HT1080 (cell line): Measurements from ENCODE around the gene IL22RA2. TPM values are rescaled to one million over a fixed set of nuclear protein-coding genes. Genes with fewer than 3 reads are reported as not detected.
"Not testable (repeated sequence)": the region's sequence is repeated elsewhere in the genome, so short reads cannot be mapped to it uniquely, and the experiment has no call there.

Experiments used
- DNase-seq: peaks from one replicate; pipeline ENCODE4 v3.0.0-alpha.2; 2015; ENCODE audit warnings: low read depth
- polyA plus RNA-seq, 2 experiments: library from polyadenylated mRNA; depleted of rRNA; stranded (reverse); fragments of >200 nt; gene quantifications; 2 replicates each; pipeline ENCODE4 v1.2.3, GENCODE V29; 2015
- total RNA-seq: library from RNA; depleted of rRNA; stranded (reverse); fragments of >200 nt; shearing (Covaris generic); gene quantifications from 2 replicates; pipeline ENCODE4 v1.2.3, GENCODE V29; 2014; rRNA removed

Gene IL22RA2, protein sequence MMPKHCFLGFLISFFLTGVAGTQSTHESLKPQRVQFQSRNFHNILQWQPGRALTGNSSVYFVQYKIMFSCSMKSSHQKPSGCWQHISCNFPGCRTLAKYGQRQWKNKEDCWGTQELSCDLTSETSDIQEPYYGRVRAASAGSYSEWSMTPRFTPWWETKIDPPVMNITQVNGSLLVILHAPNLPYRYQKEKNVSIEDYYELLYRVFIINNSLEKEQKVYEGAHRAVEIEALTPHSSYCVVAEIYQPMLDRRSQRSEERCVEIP
- total RNA-seq: not detected in 2 replicates
- not detected in 2 replicates for polyA plus RNA-seq (2015; cell fraction: cytosol; rRNA removed)
- not detected in 2 replicates for polyA plus RNA-seq (2015; cell fraction: nucleus; rRNA removed)

DNA sequence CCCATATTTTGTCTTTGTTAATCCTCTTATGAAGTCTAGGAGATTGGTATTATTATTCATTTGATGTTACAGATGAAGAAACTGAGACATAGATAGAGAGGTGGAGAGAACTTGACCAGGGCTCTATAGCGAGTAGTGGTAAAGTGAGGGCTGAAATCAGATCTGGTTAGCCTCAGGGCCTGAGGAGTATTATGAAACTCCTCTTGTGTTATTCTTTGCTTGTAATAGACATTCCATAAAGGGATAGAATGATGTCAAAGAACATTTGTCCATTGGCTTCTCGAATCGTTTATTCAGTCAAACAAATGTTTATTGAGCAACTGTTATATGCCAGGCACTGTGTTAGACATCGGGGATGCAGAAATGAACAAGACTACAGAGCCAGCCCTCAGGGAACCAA, at the start of gene IL22RA2:
Gene IL22RA2, minus strand, starts transcription at position 144 of the 400 bp plus-strand sequence. CDS start 11,895 bp downstream, outside the sequence.
- DNase-seq: no peak

DNA sequence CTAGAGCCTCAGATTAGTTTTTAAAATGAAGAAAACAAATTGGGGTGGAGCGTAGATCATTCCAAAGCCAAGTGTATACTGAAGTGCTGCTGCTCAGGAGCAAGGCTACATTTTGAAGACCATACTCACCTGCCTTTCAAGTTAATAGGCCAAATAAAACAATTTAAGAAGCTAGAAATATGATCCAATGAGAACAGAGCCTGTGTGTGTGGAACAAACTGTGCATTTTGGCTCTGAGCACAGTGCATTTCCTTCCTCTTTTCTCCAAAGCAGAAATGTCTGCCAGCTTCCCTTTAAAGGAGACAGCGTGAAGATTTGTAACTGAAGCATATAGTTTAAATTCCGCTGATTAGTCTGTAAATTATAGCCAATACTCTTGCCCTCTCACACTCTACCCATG, 48.9 kb upstream of the IL22RA2 start:
- DNase-seq: no peak

DNA sequence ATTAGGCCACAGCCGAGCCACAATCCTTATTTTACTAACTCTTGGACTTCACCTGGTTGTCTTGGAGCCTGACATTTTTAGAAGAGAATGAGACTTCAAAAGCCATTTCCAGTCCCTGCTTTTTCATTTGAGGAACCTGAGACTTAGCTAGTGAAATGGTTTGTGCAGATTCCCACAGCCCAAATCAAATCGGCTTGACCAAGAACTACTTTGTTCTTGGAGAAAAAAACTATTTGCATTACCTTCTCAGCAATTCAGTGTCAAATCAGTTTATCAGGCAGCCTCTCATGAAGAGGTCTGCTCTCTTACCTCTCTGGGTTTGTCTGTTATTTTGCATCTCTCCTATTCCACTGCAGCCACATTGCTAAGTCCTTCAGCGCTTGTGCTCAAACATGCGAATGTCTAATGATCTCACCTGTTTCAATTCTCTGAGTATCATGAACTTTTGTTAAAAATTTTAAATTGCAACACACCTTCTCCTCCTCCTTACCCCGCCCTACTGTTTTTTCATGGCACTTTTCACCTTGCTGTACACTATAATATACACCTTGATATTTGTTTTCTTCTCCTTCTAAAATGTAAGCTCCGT, 46.3 kb upstream of the IL22RA2 start:
- no peak for DNase-seq

DNA sequence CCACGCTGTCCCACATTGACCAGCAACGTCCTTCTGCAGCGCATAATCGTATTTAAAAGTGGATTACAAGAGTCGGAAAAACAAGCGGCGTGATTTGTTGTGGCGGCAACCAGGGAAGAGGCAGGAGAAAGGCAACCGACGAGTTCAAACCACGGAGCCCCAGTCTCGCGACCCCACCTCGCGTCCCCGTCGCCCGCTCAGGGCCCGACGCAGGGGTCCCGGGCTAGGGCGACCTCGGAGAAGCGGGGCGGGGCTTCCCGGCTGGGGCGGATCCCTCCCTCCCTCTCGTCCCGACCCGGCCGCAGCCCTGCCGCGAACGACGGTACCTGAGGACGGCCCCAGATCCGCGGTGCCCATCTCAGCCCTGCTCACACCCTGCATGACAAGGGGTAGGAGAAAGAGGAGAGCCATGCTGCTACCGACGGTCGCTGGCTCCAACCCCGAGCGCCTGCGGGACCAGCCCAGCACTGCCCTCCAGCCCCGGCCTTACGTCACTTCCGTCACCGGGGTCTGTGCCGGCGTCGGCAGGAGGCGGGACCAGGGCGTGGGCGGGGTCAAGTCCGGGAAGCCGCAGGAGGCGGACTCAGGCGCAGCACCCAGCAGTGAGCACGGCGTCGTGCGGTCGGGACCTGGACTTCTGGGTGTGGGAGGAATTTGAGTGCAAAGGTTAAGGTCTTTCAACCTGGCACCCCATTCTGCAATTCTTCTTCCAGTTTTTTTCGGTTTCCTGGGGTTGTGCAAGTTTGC, 45.6 kb upstream of the IL22RA2 start, which contains the start of gene IFNGR1:
Gene IFNGR1, minus strand, starts transcription at position 469 of the 747 bp plus-strand sequence. Its CDS starts 58 bp downstream, at position 411.
- peak; percentile 90 for DNase-seq

GRCh38 chr6:137218473-137218916, 45.1 kb upstream of the IL22RA2 start:
- DNase-seq: peak; percentile 26

DNA sequence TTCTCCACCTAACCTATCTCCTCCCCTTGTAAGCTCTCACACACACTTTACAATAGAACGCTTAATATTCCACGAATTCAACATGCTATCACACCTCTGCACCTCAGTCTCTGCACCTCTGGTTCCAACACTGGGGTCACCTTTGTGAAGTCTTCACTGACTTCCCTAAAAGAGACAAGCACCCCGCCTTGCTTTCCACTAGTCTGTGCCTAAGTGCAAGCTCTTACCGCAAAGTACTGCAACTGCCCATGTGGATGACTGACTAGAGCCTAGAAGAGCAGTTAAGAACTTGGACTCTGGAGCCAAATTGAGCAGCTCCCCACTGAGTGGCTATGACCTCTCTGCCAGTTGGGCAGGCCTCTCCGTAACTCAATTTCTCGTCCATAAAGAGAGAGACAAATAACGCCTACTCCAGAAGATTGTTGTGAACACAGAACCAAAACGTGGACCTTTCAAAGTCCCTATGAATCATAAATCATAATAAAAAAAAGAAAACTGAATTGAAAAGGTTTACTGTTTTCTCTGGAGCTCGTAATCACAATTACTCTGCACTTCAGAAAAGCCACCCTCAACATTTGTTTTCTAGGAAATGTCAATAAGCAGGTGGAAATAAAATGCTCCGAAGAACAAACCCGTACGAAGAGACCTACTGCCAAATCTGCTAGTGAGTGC, 44.5 kb upstream of the IL22RA2 start:
- DNase-seq: no peak

GRCh38 chr6:137216875-137217553, 43.6 kb upstream of the IL22RA2 start:
- DNase-seq: no peak

DNA sequence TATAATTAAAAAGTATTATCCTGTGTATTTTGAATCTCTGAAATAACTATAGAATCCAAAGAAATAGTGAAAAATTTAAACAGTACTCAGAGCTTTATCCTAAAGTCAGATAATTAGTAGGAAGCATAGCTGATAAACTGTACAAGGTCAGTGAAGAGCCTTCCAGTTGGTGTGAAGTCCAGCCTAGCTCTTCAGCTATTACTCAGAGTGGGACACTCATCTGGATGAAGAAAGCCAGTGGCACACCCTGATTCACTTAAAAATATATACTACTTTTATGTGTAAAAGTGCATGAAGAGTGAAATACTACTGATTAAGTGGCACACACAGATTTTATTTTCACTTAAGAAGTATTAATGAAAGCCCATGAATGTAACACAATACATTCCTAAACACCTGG, 42.7 kb upstream of the IL22RA2 start:
- no peak for DNase-seq

DNA sequence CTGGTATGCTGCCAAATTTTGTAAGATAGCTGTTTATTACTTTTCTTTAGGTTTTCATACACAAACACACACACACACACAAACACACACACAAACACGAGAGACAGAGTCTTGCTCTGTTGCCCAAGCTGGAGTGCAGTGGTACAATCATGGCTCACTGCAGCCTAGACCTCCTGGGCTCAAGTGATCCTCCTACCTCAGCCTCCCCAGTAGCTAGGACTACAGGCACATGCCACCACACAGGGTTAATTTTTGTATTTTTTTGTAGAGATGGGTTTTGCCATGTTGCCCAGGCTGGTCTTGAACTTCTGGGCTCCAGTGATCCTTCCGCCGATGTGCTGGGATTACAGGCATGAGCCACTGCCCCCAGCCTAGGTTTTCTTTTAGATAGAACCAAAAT, 42.2 kb upstream of the IL22RA2 start:
- not testable (repeated sequence) for DNase-seq

DNA sequence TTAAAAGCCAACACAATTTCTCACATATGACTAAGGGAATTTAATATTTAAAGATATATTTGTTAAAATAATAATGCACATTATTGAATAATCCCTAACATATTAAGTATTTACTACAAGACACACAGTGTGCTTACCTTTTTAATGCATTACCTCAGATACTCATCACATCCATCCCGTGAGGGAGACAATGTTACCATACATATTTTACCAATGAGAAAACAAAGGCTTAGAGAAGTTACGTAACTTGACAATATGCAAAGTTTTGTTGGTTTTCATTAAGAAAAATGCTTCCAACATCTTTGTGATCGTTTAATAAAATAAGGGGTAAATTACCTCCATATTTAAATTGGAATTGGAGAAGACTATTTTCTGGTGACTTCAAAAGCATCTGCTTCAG, 41.5 kb upstream of the IL22RA2 start:
- no peak for DNase-seq

DNA sequence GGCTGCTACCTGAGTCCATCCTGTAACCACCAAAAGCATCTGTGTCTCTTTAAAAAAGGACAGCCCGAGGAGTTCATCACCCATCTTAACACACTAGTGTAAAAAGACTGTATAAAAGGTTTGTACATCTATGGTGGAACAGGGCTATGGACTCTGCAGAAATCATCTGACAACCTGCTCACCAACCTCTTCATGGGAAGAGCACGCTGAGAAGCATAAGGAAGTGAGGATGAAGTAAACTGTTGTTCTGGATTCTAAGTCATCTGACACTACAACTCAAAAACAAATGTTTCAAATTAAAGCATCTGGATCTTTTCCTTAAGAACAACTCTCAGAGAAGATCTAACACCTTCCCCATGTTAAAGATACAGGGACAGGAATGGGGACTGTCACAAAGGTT, 40.4 kb upstream of the IL22RA2 start:
- DNase-seq: no peak

GRCh38 chr6:137213331-137213740, 39.9 kb upstream of the IL22RA2 start:
- DNase-seq: no peak

DNA sequence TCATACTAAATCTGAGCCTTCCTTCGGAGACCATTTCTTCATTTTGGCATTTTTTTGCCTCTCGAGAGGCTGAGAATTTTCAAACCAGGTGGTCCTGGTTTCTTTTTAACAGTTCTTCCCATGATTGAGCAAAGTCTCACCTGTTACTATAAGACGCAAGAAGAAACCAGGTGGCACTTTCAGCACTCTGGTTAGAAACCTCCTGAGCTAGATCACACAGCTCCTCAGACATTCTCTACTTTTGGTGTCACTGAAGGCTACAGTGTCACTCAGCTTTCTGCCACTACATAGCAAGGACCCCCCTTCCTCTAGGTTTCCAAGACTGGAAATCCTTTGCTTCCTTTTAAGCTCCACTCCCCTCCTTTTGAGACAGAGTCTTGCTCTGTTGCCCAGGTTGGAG, 38.5 kb upstream of the IL22RA2 start:
- no peak for DNase-seq

DNA sequence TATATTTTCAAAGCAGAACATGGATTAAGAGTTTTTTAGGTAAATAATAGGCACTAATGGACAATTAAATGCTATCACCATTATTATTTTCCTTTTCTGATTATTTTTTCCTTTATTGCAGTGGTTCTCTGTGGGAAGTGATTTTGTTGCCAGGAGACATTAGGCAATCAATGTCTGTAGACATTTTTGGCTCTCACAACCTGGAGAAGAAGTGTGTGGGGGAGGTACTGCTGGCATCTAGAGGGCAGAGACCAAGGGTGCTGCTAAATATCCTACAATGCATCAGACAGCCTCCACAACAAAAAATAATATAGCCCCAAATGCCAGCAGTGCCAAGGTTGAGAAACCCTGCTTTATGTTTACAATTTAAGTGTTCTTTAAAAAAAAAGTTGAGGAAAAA, 37.5 kb upstream of the IL22RA2 start:
- DNase-seq: no peak

DNA sequence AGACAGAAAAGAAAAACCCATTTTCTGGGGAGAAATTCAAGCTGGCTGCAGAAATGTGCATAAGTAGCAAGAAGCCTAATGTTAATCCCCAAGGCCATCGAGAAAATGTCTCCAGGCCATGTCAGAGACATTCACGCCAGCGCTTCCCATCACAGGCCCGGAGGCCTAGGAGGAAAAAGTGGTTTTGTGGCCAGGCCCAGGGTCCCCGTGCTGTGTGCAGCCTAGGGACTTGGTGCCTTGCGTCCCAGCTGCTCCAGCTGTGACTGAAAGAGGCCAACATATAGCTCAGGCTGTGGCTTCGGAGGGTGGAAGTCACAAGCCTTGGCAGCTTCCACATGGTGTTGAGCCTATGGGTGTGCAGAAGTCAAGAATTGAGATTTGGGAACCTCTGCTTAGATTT, 34.8 kb upstream of the IL22RA2 start:
- no peak for DNase-seq

GRCh38 chr6:137207457-137207856, 34.0 kb upstream of the IL22RA2 start:
- DNase-seq: not testable (repeated sequence)

DNA sequence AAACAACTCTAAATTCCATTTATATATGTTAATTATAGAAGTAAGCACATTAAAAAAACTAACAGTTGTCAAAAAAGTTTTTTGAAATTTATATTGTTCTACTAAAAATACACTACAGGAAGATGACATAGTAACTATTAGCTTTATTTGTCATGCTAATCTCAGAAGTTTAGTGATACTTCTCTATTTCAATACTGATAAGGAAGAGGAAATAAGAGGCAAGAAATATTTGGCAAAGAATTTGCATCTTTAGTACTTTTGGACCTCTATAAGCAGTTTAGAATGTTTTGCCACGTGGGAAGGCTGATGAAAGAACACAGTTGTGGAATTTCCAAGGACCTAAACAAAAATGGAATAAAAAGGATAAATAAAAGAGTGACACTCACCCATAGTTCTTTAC, 33.1 kb upstream of the IL22RA2 start:
- no peak for DNase-seq

DNA sequence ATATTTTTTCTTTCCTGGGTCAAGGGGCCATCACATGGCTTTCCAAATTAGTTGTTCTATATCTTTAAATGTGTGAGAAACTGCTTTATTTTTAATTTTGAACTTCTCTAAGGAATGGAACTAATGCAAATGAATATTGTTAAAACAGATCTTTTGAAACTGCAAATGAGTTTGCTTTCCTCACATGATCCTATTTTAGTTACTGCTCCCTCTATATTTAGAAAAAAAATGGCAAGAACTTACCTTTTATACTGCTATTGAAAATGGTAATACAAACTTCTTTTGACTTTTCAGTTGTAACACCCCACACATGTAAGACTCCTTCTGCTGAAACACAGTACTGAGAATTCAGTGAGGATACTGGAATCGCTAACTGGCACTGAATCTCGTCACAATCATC, 29.8 kb upstream of the IL22RA2 start:
- DNase-seq: no peak

DNA sequence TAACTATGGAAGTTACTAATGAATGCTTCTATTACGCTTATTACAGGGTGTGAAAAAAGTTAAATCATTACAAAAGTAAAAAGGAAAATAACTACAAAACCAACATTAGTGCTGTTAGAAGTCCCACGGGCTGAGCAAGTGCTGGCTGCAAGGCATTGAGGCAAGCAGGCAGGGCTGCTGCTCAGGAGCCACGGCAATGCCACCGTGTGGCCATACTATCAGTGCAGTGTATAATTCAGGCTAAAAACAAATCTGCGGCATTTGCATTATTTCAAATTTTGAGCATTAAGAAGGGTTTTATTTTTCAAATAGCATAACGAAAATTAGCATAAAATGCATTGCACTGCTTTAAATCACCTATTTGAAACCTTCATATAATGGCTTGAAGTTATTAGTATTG, 28.6 kb upstream of the IL22RA2 start:
- DNase-seq: no peak

DNA sequence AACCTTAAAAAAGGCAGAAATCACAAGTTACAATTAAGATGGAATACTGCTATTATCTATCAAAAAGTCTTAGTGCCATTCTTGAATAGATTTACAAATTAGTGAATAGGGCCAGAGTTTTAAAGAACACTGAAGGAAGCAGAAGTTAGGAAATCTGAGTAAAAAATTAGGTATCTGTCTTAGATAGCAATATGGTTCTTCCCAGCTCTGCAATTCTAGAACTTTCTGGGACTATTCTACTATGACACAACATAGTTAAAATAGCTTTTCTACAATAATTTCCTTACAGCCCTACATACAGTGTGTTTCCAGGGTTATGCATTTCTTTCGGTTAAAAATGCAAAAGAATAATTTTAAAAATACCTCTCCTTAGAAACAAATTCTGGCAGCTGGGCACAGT, 27.6 kb upstream of the IL22RA2 start:
- no peak for DNase-seq

DNA sequence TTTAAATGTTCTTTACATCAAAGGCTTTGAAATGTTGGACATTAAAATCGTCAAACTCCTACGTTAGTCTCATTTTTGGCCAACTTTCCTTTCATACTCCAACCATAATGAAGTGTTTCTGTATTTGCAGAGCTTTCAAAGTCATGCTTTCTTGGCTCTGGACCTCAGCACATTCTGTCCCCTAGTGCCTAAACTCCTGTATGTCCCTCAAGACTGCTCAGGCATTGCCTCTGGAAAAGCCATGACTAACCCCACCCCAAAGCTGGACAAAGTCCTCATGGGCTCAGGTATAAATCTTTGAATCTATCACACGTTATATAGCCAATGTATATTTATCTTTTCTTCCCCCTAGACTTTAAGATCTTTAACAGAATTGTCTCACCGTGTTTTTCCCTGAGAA, 26.8 kb upstream of the IL22RA2 start:
- no peak for DNase-seq
